GF-D8 (cell line): ENCODE data around the gene RAI1.

Source experiments
- DNase-seq: peaks from one replicate; lab custom pipeline; 2025; lab: John Stamatoyannopoulos, UW

The RAI1 gene

GRCh38 chr17:17786998-17787397, 105.7 kb downstream of the RAI1 start:
- no peak for DNase-seq

GRCh38 chr17:17787568-17787967, 106.3 kb downstream of the RAI1 start:
- DNase-seq = no peak

DNA sequence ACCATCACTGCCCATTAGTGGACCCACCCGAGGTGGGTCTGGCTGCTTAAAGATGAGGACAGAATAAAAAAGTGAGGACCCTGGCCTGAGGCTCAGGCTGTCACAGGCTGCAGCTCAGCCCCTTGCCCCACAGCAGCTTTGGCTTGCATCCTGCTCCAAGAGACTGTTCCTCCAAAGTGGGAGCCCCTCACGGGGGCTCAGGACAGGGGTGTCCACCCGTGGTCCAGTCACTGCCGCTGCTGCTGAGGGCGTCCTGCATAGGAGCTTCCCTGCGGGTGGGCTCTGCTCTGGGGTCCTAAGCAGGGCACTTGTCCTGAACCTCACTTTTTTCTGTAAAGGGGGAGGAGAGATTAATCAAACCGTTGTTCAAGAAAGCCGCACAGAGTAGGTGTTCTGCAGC, 107.7 kb downstream of the RAI1 start:
- DNase-seq = no peak

DNA sequence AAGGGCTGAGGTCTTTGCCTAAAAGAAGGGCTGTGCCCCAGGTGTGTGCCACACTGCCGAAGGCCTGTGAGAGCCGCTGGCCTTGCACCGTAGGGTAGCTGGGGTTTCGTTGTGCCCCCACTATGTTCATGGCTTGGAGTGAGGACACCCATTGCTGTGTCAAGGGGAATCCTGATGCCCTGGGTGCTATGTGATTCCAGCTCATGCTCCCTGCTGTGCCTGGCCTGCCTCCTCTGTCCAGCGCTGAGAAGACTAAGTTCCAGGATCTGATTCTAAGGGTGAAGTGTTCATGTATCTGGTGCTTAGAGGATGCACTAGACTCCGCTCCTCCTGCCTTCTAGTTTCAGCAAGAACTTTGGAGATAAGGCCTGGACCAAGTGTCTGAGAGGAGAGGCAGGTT, 108.2 kb downstream of the RAI1 start:
- no peak for DNase-seq

- no peak for DNase-seq
Observed at GRCh38 chr17:17789828-17790636, 108.8 kb downstream of the RAI1 start.

- DNase-seq = no peak
Observed at GRCh38 chr17:17790637-17791464, 109.6 kb downstream of the RAI1 start.

DNA sequence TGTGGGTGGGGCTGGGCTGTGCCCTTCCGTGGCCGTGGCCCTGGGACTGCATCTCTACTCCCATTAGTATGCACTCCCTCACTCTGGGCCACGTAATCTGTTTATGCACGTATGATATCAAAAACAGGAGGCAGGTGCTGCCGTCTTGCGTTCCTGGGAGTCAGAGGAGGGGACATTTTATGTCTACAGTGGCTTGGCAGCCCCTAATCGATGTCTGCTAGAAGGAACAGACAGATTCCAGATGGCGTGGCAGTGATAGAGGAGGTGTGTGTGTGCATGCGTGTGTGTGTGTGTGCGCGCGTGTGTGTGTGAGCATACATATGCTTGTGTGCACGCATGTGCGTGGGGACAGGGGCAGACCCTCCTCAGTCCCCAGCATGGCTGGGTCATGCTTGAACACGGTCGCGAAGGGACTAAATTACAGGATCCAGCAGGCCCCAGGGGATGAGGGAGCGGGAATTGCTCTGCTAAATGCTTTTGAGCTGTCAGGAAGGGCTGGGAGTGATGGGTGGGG, 110.8 kb downstream of the RAI1 start:
- DNase-seq = no peak

- no peak for DNase-seq
Observed at GRCh38 chr17:17792551-17793377, 111.5 kb downstream of the RAI1 start.

DNA sequence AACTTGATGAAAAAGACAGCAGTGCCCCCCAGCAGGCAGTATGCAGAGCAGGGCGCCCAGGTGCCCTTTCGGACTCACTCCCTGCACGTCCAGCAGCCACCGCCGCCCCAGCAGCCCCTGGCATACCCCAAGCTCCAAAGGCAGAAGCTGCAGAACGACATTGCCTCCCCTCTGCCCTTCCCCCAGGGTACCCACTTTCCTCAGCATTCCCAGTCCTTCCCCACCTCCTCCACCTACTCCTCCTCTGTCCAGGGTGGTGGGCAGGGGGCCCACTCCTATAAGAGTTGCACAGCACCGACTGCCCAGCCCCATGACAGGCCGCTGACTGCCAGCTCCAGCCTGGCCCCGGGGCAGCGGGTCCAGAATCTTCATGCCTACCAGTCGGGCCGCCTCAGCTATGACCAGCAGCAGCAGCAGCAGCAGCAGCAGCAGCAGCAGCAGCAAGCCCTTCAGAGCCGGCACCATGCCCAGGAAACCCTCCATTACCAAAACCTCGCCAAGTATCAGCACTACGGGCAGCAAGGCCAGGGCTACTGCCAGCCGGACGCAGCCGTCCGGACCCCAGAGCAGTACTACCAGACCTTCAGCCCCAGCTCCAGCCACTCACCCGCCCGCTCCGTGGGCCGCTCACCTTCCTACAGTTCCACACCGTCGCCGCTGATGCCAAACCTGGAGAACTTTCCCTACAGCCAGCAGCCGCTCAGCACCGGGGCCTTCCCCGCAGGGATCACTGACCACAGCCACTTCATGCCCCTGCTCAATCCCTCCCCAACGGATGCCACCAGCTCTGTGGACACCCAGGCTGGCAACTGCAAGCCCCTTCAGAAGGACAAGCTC, 112.3 kb downstream of the RAI1 start:
- DNase-seq = no peak

DNA sequence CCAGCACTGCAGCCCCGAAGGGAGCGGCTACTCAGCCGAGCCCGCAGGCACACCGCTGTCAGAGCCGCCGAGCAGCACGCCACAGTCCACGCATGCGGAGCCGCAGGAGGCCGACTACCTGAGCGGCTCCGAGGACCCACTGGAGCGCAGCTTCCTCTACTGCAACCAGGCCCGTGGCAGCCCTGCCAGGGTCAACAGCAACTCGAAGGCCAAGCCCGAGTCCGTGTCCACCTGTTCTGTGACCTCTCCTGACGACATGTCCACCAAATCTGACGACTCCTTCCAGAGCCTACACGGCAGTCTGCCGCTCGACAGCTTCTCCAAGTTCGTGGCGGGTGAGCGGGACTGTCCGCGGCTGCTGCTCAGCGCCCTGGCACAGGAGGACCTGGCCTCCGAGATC, 113.1 kb downstream of the RAI1 start:
- no peak for DNase-seq

- no peak for DNase-seq
Observed at GRCh38 chr17:17795296-17795695, 114.0 kb downstream of the RAI1 start.

GRCh38 chr17:17795946-17796786, 114.9 kb downstream of the RAI1 start:
- no peak for DNase-seq

DNA sequence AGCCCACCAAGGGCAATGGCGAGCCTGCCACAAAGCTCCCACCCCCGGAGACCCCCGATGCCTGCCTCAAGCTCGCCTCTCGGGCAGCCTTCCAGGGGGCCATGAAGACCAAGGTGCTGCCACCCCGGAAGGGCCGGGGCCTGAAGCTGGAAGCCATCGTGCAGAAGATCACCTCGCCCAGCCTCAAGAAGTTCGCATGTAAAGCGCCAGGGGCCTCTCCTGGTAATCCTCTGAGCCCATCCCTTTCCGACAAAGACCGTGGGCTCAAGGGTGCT, 115.5 kb downstream of the RAI1 start:
- DNase-seq = no peak

DNA sequence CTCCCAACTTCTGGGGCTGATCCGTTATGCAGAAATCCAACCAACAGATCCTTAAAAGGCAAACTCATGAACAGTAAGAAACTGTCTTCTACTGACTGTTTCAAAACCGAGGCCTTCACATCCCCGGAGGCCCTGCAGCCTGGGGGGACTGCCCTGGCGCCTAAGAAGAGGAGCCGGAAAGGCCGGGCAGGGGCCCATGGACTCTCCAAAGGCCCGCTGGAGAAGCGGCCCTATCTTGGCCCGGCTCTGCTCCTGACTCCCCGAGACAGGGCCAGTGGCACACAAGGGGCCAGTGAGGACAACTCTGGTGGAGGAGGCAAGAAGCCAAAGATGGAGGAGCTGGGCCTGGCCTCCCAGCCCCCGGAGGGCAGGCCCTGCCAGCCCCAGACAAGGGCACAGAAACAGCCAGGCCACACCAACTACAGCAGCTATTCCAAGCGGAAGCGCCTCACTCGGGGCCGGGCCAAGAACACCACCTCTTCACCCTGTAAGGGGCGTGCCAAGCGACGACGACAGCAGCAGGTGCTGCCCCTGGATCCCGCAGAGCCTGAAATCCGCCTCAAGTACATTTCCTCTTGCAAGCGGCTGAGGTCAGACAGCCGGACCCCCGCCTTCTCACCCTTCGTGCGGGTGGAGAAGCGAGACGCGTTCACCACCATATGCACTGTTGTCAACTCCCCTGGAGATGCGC, 116.0 kb downstream of the RAI1 start:
- no peak for DNase-seq

- no peak for DNase-seq
Observed at GRCh38 chr17:17798010-17798556, 116.8 kb downstream of the RAI1 start.

DNA sequence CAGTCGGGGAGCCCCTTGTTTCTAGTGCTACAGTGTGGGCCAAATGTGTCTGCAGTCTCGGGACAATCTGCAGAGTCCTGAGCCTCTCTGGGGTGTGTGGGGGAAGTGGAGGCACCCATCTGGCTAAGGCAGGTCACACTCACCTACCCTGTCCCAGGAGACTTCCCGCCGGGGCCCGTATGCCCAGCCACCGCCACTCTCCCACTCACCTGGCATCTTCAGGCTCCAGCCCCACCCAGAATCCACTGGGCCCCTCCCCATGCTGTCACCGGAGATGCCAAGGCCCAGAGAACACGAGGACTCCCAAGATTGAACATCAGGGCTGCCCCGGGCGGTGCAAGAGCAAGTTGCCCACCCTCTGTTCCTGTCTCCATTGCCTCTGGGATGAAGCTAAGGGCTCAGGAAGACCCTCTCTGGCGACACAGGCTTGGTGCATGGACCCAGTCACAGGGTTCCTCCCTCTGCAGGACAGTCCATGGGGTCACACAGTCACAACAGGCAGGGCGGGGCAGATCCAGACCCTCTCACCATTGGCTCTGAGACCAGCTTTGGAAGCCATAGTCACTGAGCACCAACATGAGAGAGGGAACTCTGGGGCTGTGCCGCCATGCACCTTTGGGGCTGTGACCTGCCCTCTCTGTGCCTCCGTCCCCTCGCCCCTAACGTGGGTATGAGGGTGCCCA, 117.5 kb downstream of the RAI1 start:
- no peak for DNase-seq

GRCh38 chr17:17800504-17801021, 119.3 kb downstream of the RAI1 start:
- DNase-seq = no peak

DNA sequence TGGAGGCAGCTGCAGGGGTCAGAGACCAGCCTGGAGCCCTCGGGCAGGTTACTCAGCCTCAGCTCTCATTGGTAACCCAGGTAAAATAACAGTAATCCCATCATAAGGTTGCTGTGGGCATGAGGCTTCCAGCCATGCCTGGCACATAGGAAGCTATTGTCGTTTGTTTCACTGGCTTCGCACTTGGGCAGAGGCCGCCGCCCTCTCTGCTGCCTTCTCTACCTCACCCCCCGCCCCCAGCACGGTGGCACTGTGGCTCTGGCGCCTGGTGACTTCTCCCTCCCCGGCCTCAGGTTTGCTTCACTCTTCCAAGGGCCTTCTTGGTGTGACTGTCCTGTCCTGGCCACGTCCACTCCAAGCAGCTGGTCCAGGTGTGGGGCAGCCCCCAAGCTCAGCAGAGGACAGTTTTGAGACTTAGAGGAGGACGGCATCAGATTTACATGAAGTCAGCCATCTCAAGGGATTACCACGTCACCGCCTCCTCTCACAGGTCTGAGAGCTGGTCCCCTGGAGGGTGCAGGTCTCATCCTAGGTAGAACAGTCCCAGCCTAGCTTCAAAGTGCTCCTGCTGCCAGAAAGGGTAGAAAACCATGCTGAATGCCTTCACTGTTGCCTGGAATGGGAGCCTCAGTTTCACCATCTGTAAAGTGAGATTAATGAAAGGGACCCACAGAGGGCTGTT, 120.7 kb downstream of the RAI1 start:
- DNase-seq = no peak
